Measurements from ENCODE around the gene LMTK2.
A peak's percentile ranks its signal among the peaks of the same experiment; 100 is the strongest.

The LMTK2 gene

DNA sequence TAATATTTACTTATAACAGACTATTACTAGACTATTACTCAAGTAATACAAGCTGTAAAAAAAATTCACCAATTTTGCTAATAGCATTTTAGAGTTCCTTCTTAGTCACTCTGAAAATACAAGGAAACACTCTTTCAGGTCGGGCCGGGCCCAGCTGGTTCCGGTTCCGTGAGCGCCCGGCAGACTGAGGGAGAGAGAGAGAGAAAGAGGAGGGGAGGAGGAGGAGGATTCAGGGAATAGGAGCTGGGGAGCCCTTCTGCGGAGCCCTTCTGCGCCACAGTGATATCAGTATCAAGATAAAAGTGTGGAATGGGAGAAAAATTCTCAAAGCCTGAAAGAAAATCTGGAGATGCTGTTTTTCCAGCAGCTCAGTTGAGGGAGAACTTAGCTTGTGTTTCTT lies 74.1 kb downstream of the LMTK2 start:
- ChIA-PET CTCF (interaction anchor here (1.8 kb wide), 1 partner anchor 12 kb away, joined by 10 read pairs; no protein-coding TSS in a partner anchor), POLR2A (no interaction called here)
- no peak for DNase-seq
- 100% methylated on average over 8 of the region's 8 CpGs for WGBS (ENCODE audit: insufficient coverage)
- Histone ChIP-seq H3K4me3 (ENCODE audit: control insufficient read depth in 1 of 7, extremely low read depth in 1 of 7, insufficient read depth in 4 of 7, low read depth in 2 of 7, low read length in 6 of 7) (no peak overlapping the region), H3K36me3 (ENCODE audit: control insufficient read depth in 4 of 4, insufficient read depth in 4 of 4, low read length in 3 of 4) (peaks cover 3 to 10% (median 6%) of the 10 kb centered on the region in 4 experiments), H3K9me3 (ENCODE audit: control extremely low read depth in 1 of 5, control insufficient read depth in 4 of 5, insufficient read depth in 2 of 5, low read depth in 1 of 5, low read length in 4 of 5) (peaks cover 0 to 2% (median 0%) of the 10 kb centered on the region in 5 experiments), H3K4me1 (ENCODE audit: control extremely low read depth in 1 of 4, control insufficient read depth in 4 of 4, insufficient read depth in 4 of 4, low read length in 3 of 4) (no peaks in the 10 kb centered on the region), H3K27ac (ENCODE audit: insufficient read depth in 1 of 2, low read depth in 1 of 2, low read length in 2 of 2, poor library complexity in 1 of 2, severe bottlenecking in 2 of 2) (no peak overlapping the region), H3K27me3 (replicated peaks in 2 of 5; ENCODE audit: control insufficient read depth in 4 of 5, insufficient read depth in 5 of 5, low read length in 4 of 5) (no peaks in the 10 kb centered on the region)

DNA sequence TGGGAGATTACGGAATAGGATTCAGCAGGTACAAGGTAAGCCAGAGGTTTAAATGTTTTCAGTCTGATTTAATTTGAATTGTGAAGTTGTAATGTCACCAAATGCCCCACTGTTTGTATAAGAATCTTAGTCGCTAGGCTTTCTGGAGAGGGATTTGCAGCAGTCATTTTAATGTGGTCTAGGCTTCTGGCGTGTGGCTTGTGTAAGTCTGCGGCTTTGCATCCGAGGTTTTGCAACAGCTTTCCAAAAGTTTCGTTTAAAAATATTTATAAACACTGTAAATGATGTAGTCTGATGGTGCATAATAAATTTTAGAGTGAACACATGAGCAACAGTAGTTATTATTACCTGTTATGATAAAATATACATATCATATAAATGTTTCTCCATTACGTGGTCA lies 78.4 kb downstream of the LMTK2 start:
- Histone ChIP-seq H3K27ac (ENCODE audit: insufficient read depth in 1 of 2, low read depth in 1 of 2, low read length in 2 of 2, poor library complexity in 1 of 2, severe bottlenecking in 2 of 2) (no peak overlapping the region), H3K27me3 (replicated peaks in 2 of 5; ENCODE audit: control insufficient read depth in 4 of 5, insufficient read depth in 5 of 5, low read length in 4 of 5) (no peaks in the 10 kb centered on the region), H3K4me3 (ENCODE audit: control insufficient read depth in 1 of 7, extremely low read depth in 1 of 7, insufficient read depth in 4 of 7, low read depth in 2 of 7, low read length in 6 of 7) (no peak overlapping the region), H3K36me3 (ENCODE audit: control insufficient read depth in 4 of 4, insufficient read depth in 4 of 4, low read length in 3 of 4) (peaks cover 4 to 22% (median 6%) of the 10 kb centered on the region in 4 experiments), H3K4me1 (ENCODE audit: control extremely low read depth in 1 of 4, control insufficient read depth in 4 of 4, insufficient read depth in 4 of 4, low read length in 3 of 4) (peaks cover 0 to 3% (median 0%) of the 10 kb centered on the region in 4 experiments), H3K9me3 (ENCODE audit: control extremely low read depth in 1 of 5, control insufficient read depth in 4 of 5, insufficient read depth in 2 of 5, low read depth in 1 of 5, low read length in 4 of 5) (peaks cover 0 to 17% (median 10%) of the 10 kb centered on the region in 5 experiments)
- DNase-seq = no peak
- POLR2A ChIA-PET = no interaction called here
- 100% methylated on average over 3 of the region's 7 CpGs for WGBS (ENCODE audit: insufficient coverage)
- CTCF ChIA-PET = interaction anchor here (1.0 kb wide), 1 partner anchor 12 kb away, joined by 3 read pairs; no protein-coding TSS in a partner anchor

DNA sequence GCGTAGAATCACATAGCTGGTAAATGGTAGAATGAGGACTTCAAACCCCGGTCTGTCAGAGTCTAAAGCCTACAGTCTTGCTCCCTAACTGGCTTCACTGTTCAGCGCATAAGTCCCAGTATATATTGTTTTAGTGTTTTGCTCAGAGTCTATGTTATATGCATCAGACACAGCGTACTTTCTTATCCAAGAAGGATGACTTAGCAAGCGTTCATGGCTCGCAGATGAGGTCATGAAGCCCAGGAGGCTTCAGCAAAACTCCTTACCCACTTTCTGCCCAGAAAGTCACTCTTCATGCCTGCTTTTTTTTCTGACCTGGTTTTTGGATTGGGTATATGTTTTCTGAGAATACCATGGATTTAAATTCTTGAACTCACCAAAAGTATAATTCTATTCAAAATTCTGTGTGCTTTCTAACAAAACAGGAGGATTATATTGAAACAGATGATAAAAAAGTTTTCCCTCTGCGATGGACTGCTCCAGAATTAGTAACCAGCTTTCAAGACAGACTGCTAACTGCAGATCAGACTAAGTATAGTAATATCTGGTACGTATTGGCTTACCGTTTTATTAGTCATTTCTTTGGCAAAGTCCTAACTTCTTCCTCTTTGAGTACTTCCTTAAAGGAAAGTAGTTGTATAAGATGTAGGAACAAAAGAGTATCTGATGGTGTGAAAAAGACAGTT lies 79.9 kb downstream of the LMTK2 start:
- H3K4me1 ChIP-seq (ENCODE audit: control extremely low read depth in 1 of 4, control insufficient read depth in 4 of 4, insufficient read depth in 4 of 4, low read length in 3 of 4) = peaks cover 0 to 3% (median 0%) of the 10 kb centered on the region in 4 experiments
- H3K27me3 ChIP-seq (replicated peaks in 2 of 5; ENCODE audit: control insufficient read depth in 4 of 5, insufficient read depth in 5 of 5, low read length in 4 of 5) = no peaks in the 10 kb centered on the region
- H3K4me3 ChIP-seq (ENCODE audit: control insufficient read depth in 1 of 7, extremely low read depth in 1 of 7, insufficient read depth in 4 of 7, low read depth in 2 of 7, low read length in 6 of 7) = no peak overlapping the region
- ChIA-PET POLR2A (no interaction called here), CTCF (interaction anchor here (1.2 to 3.1 kb wide), 2 partner anchors 11 to 18 kb away, joined by 3 to 13 read pairs; no protein-coding TSS in a partner anchor)
- peaks cover 8 to 32% (median 10%) of the 10 kb centered on the region in 4 experiments for H3K36me3 ChIP-seq (ENCODE audit: control insufficient read depth in 4 of 4, insufficient read depth in 4 of 4, low read length in 3 of 4)
- DNase-seq = no peak
- peaks cover 0 to 17% (median 10%) of the 10 kb centered on the region in 5 experiments for H3K9me3 ChIP-seq (ENCODE audit: control extremely low read depth in 1 of 5, control insufficient read depth in 4 of 5, insufficient read depth in 2 of 5, low read depth in 1 of 5, low read length in 4 of 5)
- WGBS (ENCODE audit: insufficient coverage) = 98% methylated on average over 6 of the region's 9 CpGs
- no peak overlapping the region for H3K27ac ChIP-seq (ENCODE audit: insufficient read depth in 1 of 2, low read depth in 1 of 2, low read length in 2 of 2, poor library complexity in 1 of 2, severe bottlenecking in 2 of 2)

DNA sequence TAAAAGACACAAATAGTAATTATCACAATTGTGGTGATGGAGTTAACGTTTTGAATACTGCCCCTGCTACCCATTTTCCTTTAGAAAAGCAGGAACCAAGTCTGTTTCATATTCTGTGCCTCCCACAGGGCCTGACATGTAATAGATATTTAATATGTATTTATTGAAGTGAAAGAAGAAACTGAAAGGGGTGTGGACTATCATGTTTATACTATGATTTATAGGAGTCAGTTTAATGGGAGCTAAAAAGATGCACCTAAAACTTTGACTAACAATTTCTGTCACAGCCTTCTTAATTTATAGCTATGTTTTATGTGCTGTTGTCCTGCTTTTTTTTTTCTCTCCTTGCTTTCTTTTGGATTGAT lies 80.5 kb downstream of the LMTK2 start:
- ChIA-PET CTCF (interaction anchor here (1.2 to 3.1 kb wide), 2 partner anchors 11 to 18 kb away, joined by 3 to 13 read pairs; no protein-coding TSS in a partner anchor), POLR2A (no interaction called here)
- Histone ChIP-seq H3K4me3 (ENCODE audit: control insufficient read depth in 1 of 7, extremely low read depth in 1 of 7, insufficient read depth in 4 of 7, low read depth in 2 of 7, low read length in 6 of 7) (no peak overlapping the region), H3K9me3 (ENCODE audit: control extremely low read depth in 1 of 5, control insufficient read depth in 4 of 5, insufficient read depth in 2 of 5, low read depth in 1 of 5, low read length in 4 of 5) (peaks cover 0 to 17% (median 10%) of the 10 kb centered on the region in 5 experiments), H3K4me1 (ENCODE audit: control extremely low read depth in 1 of 4, control insufficient read depth in 4 of 4, insufficient read depth in 4 of 4, low read length in 3 of 4) (peaks cover 0 to 3% (median 0%) of the 10 kb centered on the region in 4 experiments), H3K27ac (ENCODE audit: insufficient read depth in 1 of 2, low read depth in 1 of 2, low read length in 2 of 2, poor library complexity in 1 of 2, severe bottlenecking in 2 of 2) (no peak overlapping the region), H3K36me3 (ENCODE audit: control insufficient read depth in 4 of 4, insufficient read depth in 4 of 4, low read length in 3 of 4) (peaks cover 9 to 35% (median 15%) of the 10 kb centered on the region in 4 experiments), H3K27me3 (replicated peaks in 2 of 5; ENCODE audit: control insufficient read depth in 4 of 5, insufficient read depth in 5 of 5, low read length in 4 of 5) (no peaks in the 10 kb centered on the region)
- peak in 2 of 3 donors; percentile 15 to 22 for DNase-seq
- WGBS (ENCODE audit: insufficient coverage) = no CpG with 5 or more reads among the region's 1 CpG

DNA sequence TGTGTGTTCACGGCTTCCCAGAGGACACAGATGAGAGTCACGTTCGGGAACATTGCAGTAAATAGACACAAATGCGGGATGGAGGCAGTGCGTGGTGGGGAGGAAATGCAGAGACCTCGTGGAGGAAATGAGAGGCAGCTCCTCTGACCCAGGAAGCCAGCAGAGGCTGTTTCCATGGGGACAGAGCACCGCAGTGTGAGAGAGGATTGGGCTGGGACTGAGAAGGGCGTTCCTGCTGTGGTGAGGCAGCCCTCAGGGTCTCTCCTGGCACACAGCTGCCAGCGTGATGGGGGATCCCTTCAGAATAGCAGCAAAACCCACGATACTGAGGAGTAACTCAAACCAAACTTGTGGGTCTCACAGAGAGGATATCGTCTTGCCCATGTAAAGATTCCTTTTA lies 82.9 kb downstream of the LMTK2 start:
- Histone ChIP-seq H3K27ac (ENCODE audit: insufficient read depth in 1 of 2, low read depth in 1 of 2, low read length in 2 of 2, poor library complexity in 1 of 2, severe bottlenecking in 2 of 2) (no peak overlapping the region), H3K27me3 (replicated peaks in 2 of 5; ENCODE audit: control insufficient read depth in 4 of 5, insufficient read depth in 5 of 5, low read length in 4 of 5) (no peaks in the 10 kb centered on the region), H3K9me3 (ENCODE audit: control extremely low read depth in 1 of 5, control insufficient read depth in 4 of 5, insufficient read depth in 2 of 5, low read depth in 1 of 5, low read length in 4 of 5) (peaks cover 0 to 17% (median 7%) of the 10 kb centered on the region in 5 experiments), H3K36me3 (ENCODE audit: control insufficient read depth in 4 of 4, insufficient read depth in 4 of 4, low read length in 3 of 4) (peaks cover 11 to 52% (median 36%) of the 10 kb centered on the region in 4 experiments), H3K4me1 (ENCODE audit: control extremely low read depth in 1 of 4, control insufficient read depth in 4 of 4, insufficient read depth in 4 of 4, low read length in 3 of 4) (peaks cover 0 to 3% (median 0%) of the 10 kb centered on the region in 4 experiments), H3K4me3 (ENCODE audit: control insufficient read depth in 1 of 7, extremely low read depth in 1 of 7, insufficient read depth in 4 of 7, low read depth in 2 of 7, low read length in 6 of 7) (no peak overlapping the region)
- no peak for DNase-seq
- WGBS (ENCODE audit: insufficient coverage) = 100% methylated on average over 9 of the region's 11 CpGs
- ChIA-PET POLR2A (no interaction called here), CTCF (interaction anchor here (3.1 kb wide), 1 partner anchor 21 kb away, joined by 13 read pairs; no protein-coding TSS in a partner anchor)

DNA sequence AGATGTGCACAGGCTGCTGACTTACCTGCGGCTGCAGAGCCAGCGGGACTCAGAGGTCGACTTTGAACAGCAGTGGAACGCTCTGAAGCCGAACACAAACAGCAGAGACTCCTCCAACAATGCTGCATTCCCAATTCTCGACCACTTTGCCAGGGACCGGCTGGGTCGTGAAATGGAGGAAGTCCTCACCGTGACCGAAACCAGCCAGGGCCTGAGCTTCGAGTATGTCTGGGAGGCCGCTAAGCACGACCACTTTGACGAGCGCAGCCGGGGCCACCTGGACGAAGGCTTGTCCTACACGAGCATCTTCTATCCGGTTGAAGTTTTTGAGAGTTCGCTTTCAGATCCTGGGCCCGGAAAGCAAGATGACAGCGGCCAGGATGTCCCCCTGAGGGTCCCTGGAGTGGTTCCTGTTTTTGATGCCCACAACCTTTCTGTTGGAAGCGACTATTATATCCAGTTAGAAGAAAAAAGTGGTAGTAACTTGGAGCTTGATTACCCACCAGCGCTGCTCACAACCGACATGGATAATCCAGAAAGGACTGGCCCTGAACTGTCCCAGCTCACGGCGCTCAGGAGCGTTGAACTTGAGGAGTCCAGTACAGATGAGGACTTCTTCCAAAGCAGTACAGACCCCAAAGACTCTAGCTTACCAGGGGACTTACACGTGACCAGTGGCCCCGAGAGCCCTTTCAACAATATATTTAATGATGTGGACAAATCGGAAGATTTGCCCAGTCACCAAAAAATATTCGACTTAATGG lies 85.2 kb downstream of the LMTK2 start:
- ChIA-PET POLR2A (no interaction called here), CTCF (interaction anchor here (1.1 kb wide), 1 partner anchor 23 kb away, joined by 3 read pairs; no protein-coding TSS in a partner anchor)
- H3K4me1 ChIP-seq (ENCODE audit: control extremely low read depth in 1 of 4, control insufficient read depth in 4 of 4, insufficient read depth in 4 of 4, low read length in 3 of 4) = peaks cover 0 to 2% (median 0%) of the 10 kb centered on the region in 4 experiments
- DNase-seq = no peak
- peaks cover 11 to 59% (median 37%) of the 10 kb centered on the region in 4 experiments for H3K36me3 ChIP-seq (ENCODE audit: control insufficient read depth in 4 of 4, insufficient read depth in 4 of 4, low read length in 3 of 4)
- 98% methylated on average over 31 of the region's 32 CpGs for WGBS (ENCODE audit: insufficient coverage)
- H3K9me3 ChIP-seq (ENCODE audit: control extremely low read depth in 1 of 5, control insufficient read depth in 4 of 5, insufficient read depth in 2 of 5, low read depth in 1 of 5, low read length in 4 of 5) = peaks cover 0 to 17% (median 7%) of the 10 kb centered on the region in 5 experiments
- H3K27ac ChIP-seq (ENCODE audit: insufficient read depth in 1 of 2, low read depth in 1 of 2, low read length in 2 of 2, poor library complexity in 1 of 2, severe bottlenecking in 2 of 2) = no peak overlapping the region
- H3K4me3 ChIP-seq (ENCODE audit: control insufficient read depth in 1 of 7, extremely low read depth in 1 of 7, insufficient read depth in 4 of 7, low read depth in 2 of 7, low read length in 6 of 7) = no peak overlapping the region
- no peaks in the 10 kb centered on the region for H3K27me3 ChIP-seq (replicated peaks in 2 of 5; ENCODE audit: control insufficient read depth in 4 of 5, insufficient read depth in 5 of 5, low read length in 4 of 5)
